AG08395 (cell line): Measurements from ENCODE around the gene RIN3.

Source experiments
- DNase-seq: peaks from one replicate; pipeline ENCODE4 v3.0.0; 2012; ENCODE audit warnings: mixed read lengths, low spot score

The RIN3 gene

DNA sequence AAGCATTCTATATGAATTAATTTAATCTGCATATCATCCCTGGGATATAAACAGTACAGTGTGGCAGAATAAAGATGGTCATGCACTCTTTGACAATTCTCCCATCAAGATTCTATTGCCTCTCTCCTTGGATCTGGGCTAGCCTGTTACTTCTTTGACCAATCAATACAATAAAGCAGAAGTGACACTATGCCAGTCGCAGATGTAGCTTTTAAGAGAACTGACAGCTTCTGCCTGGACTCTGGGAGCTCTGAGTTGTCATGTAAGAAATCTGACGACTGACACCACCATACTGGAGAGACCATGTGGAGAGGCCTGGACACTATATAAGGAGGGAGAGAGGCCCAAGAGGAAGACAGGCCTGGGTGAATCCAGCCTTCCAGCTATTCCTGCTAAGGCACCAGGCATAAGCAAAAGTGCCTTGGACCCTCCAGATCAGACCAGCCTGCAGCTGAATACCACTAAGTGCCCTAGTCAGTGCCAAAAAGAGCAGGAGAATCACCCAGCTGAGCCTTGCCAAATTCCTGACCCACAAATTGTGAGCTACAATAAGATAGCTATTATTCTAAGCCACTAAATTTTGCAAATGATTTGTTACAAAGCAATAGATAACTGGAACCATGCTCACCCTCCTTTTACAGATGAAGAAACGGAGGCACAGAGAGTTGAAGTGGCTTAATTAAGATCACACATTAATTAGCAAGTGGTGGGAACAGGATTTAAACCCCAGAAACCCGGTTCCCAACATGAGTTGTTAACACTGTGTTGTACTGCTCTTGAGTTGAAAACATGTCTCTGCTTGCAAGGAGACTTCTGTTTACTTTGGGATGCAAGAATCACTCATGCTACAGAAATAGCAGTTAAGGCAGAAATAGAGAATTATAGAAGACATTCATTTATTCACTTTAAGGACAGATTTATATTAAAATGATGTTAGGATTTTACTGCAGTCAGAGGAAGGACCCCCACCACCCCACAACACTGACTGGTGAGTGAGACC is 84.6 kb downstream of the RIN3 start:
- no peak for DNase-seq

DNA sequence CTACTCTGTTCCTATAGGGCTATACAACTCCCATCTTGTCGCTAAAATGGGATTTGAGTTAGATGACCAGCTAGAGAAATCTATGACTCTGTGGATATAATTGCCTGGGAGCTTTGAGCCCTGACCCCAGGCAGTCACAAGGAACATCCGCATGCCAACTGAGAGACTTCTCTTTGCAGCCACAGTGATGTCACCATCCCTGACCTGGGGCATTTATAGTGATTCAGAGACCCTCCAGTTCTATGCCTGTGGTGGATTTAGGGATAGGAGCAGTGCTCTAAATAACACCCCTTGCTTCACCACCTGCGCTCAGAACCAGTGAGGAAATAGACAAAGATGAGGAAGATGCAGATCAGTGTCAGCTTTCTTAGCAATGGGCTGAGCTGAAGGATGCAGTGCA is 86.2 kb downstream of the RIN3 start:
- DNase-seq: no peak

DNA sequence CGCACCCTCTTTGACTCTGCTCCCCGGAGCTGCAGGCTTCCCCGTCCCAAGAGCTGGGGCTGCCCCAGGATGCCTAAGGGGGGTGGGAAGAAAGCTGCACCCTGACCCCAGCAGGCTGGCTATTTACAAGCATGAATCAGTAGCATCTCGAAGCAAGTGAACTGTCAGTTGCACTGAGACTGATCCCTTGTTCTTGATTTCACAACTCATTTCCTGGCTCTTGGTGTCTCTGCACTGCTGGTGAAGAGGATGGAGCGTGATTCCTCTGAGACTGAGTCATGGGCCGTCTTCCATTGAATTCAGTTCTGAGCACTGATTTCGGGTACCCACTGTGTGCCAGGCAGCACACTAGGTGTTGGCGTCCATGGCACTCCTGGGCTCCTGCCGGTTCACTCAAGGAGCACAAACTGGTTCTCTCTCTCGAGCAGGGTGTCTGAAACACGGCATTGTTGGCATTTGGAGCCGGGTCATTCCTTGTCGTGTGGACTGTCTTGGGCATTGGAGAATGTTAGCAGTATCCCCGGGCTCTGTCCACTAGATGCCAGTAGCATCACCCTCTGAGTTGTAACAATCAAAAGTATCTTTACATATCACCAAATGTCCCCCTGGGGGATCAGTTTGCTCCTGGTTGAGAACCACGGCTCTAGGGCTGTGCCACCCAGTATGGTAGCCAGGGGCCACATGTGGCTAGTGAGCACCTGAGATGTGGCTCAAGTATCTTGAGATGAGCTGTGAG is 86.9 kb downstream of the RIN3 start:
- DNase-seq: peak; percentile 79

DNA sequence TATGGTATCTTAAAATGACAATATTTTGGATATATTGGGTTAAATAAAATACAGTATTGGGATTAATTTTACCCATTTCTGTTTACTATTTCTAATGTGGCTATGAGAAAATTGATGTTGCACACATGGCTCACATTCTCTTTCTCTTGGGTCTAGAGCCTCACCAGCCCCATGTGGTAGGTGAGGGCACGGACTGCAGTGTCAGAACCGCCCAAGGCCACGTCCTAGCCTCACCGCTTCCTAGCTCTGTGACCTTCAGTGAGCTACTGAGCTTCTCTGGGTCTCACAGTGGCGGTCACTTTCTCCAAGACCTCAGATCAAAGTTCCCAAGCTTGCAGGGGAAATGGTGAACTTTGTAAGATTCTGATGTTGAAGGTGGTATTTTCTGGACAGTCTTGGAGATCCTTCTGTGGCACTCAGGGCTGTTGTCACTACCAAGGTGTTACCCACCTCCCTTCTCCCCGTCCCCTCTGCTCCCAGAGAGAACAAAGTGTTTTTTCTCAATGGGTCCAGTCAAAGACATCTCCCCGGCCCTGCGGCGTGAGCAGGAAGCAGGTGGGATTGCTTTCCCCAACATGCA is 87.6 kb downstream of the RIN3 start:
- DNase-seq: no peak

DNA sequence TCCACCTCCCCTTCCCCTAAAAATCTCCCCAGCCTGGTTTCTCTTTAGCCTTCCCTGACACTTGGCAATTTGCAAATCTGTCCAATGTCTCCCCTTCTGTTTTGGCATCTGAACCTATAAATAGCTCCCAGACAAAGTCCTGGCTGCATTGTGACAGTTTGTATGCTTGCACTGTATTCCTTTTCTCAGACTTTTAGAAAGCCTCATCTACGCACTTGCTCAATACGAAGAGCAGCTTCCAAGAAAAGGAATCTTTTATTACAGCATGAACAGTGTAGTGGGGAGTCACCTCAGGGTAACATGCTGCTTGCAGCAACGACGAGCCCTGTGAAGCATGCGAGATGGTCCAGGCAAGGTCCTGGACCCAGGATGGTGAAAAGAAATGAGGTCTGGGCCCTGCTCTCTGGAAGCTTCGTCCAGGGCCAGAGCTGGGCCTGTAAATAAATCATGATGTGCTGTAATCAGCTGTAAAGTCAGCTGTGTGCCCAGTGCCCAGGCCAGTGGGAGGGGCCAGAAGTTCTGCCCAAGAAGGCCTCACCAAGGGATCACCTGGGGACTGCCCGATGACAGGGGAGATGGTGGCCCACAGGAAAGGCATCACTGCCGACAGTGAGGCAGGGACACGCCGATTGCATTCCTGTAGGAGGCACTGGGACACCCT is 88.3 kb downstream of the RIN3 start:
- DNase-seq: no peak

DNA sequence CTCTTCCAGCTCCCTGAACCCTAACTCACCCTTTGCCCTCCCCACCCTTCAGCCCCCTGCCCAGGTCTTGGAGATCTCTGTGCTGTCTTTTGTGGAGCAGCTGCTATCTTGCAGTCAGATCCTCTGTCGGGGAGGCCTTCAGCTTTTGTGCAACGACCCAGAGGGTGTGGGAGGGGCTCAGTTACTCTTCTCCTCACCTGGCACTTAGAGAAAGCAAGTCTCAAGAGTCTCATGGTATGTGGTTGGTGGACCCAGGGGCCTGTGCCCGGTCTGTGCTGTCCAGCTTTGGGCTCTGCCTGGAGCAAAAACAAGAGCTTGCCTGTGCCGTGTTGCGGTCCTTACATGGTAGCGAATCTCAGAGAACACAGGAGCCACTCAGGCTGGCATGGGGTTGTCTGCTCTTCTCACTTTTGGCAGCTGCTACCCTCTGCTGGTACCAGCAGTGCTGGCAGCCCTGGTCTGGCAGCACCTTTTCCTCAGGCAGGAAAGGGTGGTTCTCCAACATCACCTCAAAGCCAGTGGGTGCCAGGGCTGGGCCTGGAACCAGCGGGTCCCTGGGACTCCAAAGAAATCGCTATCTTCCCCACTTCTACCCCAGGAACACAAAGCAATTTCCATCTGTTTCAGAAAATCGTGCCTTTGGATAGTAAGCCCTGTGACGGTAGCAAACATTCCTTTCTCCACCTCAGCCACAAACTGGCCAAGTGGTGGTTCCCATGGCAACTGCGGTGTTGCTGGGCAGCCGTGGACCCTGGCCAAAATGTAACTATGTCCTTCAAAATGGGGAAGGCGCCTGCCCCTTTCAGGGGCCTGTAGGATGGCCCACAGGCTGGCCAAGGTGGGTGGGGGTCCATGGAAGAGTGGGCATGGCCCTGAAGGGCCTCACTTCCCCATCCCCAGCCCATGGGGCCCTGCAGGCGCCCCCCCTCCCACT is 90.0 kb downstream of the RIN3 start:
- peak; percentile 49 for DNase-seq

DNA sequence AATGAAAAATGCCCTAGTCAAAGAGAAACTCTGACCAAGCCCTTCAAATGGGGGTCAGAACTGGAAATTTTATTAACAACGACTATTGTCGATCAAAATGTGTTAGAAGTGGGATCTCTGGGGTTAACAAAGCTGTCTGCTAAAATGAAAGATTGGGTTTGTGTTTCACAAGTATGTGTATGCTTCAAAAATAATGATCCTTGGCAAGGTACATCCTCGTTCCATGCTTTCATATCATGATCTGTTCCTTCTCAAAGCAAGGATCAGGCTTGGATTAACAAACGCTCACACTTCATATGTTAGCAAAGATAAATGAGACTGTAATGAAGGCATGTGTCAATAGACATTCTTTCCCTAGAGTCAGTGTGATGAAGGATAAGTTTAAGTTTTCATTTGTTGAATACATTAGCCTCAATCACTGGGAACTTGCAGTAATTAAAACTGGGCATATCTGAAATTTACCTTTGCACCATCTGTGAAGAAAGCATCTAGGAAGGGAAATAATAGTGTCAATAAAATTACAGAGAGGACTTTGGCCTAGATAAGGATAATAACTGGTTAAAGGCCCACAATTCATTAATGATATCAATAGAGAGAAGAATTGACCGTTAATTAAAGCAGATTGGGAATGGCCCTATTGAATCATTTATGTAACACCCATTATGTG is 91.8 kb downstream of the RIN3 start:
- DNase-seq: no peak

DNA sequence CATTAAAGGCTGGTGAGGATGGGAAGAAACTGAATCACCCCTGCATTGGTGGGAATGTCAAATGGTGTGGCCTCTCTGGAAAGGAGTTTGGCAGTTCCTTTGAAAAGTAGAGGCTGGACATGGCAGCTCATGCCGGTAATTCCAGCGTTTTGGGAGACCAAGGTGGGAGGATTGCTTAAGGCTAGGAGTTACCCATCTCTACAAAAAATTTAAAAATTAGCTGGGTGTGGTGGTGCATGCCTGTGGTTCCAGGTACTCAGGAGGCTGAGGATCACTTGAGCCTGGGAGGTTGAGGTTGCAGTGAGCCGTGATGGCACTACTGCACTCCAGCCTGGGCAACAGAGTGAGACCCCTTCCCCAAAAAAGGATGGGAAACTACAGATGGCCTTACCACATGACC is 93.7 kb downstream of the RIN3 start:
- DNase-seq: no peak

DNA sequence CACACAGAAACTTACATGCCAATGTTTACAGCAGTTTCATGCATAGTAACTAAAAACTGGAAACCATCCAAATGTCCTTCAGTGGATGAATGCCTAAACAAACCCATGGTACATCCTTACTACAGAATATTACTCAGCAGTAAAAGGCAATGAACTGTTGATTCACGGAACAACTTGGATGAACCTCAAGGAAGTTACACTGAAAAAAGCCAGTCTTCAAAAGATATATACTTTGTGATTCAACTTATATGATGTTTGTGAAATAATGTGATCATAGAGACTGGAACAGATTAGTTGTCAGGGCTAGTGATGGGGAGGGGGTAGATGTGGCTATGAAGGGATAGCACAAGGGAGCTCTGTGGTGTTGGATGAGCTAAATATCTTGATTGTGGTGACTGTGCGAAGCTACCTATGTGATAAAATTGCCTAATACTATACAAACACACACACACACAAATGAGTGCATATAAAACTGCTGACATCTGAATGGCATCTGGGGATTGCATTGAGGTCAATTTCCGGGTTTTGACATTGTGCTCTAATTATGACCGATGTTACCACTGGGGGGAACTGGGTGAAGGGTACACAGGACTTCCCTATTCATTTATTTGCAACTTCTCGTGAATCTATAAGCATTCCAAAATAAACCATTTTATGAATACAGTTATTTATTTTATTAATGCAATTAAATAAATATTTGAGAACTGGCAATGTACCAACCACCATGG is 94.3 kb downstream of the RIN3 start:
- DNase-seq: peak; percentile 35

DNA sequence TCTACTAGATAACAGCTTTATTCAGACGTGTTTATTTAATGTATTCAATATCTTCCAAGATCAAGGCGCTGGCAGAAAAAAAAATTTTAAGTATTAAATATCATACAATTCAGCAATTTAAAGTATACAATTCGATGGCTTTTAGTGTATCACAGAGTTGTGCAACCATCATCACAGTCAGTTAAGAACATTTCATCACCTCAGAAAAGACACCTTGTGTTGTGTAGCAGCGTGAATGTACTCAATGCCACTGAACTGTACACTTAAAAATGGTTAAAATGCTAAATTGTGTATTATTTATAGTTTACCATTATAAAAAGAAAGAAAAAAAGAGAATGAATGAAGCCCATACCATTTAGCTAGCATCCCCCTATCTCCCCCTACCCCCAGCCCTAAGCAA is 96.4 kb downstream of the RIN3 start:
- DNase-seq: no peak

DNA sequence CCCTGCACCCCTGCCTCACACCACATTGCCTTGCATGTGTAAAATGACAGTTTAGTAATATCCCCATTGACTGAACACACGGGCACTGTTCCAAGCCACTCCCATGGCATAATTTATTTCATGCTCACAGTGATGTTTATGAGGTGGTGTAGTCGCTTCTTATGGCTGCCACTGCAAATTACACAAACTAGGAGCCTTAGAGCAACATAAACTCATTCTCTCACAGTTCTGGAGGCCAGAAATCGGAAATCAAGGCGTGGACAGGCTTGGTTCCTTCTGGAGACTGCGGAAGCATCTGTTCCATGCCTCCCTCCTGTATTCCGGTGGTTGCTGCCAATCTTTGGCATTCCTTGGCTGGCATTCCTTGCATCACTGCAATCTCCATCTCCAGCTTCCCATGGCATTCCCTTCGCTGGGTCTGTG is 97.3 kb downstream of the RIN3 start:
- no peak for DNase-seq

DNA sequence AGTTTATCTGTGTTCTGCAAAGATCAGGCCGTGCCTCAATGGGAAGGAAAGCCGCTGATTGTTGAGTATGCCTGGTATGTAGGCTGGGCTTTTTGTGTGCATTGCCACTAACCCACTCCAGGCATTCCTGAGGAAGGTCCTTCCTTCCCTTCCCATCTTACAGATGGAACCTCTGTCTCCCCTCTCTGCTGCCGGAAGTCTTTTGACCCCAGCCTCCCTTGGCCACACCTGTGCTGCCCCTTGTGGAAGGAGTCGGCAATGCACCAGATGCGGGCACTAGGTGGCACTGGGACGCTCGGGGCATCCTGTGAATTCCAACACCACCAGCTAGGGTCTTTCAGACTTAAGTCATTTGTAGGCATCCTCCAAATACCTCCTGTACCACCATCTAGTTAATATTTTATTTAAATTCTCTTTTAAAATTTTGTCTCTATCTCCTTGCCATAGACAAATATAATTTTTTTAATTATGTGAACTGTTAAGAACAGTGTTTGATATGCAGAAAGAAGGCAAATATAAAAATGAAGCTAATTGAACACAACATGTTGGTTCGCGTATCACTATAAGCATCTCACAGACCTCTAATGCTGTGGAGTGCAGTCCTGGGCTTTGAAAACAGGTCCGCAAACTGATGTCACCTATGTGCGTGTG is 99.6 kb downstream of the RIN3 start:
- no peak for DNase-seq

DNA sequence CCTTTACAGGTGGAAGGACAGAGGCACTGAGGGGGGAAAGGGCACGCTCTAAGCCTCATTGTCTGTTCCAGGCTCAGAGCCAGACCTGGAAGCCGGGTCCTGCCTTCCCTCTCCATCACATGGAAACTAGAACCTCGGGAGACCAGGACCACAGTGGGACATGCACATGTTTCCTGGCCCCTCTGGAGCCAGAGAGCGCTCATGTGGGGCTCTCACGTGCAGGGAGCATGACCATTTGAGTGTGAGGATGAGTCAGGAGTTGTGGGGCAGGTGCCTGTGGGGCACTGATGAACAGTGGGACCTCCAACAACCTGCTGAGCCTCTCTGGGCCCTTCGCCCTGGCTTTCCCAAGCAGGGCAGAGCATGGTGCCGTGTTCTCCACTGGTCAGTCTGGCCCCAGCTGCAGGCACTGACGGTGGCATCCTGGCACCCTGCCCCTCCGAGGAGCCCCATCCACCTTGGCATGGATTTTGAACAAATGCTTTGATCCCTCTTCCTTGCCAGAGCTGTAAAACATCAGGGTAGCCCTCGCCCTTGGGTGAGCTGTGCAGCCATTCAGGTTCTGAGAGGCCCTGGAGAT is 100.2 kb downstream of the RIN3 start:
- no peak for DNase-seq

DNA sequence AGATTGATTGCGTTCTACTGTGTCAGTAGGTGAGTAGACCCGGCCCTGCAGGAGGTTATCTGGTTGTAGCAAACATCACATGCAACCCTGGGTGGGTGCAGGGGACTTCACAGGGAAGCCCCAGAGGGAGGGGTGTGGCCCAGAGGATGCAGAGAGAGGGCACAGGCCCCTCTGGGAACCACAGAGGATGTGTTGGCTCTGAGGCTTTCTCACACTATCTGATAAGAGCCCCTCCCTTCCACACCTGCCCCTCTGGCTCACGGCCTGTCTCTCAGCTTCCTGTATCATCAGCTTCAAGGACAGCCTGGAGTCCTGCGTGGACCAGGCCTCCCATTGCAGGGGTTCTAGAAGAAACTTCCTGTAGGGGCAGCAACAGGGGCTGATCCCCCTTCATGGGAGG is 101.9 kb downstream of the RIN3 start:
- DNase-seq: no peak

DNA sequence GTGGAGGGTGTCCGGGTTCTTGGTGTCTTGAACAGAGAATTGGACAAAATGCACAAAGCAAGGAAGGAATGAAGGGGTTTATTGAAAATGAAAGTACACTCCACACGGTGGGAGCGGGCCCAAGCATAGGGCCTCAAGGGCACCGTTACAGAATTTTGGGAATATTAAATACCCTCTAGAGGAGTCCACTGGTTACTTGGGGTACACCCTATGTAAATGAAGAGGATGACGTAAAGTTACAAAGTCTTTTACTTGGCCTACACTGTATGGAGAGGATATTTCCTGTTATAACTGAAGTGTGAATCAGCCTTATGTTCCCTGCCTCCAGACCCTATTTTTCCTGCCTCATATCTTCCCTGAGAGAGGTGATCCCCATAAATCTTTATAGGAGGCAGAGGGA is 102.6 kb downstream of the RIN3 start:
- no peak for DNase-seq

DNA sequence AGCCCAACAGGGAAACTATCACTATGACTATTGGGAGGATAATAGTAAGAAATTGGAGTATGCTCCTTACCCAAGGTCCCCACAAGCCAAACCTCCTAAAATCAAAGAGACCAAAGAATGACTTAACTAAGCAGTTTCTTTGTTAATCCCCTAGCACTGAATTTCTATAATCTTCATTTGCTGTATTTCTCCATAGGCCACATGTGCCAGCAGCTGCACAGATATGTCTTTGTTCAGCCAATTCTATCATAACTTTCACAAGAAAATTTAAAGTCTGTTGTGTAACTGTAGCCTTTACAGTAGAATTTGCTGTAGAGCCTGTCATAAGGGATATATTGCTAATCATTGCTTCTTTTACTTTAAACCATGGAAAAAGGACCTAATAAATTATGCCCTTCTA is 104.0 kb downstream of the RIN3 start:
- no peak for DNase-seq

DNA sequence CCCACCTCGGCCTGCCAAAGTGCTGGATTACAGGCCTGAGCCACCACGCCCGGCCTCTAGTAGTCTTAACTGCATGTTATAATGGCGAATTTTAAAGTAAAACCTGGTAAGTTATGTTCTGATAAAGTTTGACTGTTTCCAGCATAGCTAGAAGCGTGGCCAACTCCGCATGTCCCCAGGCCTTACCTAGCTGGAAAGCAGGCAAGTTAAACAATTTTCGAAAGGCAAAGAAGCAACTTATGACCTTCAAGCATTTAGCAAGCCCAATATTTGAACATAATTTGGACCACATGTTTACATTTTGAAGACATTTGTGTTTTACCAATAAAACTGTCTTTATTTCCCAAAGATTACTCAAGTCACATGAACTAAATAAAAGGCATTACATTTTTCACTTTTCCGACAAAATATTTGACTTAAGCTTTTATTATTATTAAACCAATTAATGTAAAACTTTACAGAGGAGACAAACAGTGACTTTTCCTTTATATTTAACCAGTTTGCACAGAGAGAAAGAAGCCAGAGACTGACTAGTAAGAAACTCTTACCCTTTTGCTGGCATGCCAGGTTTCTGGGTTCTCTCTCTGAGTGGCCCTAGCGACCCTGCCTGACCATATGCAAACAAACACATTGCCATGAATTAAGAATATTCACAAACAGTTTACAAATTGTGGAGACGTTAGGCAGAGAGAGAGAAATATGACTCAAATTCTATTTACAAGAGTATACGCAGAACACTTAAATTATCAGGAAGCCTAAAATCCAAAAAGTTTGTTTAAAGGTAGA is 106.3 kb downstream of the RIN3 start:
- no peak for DNase-seq

DNA sequence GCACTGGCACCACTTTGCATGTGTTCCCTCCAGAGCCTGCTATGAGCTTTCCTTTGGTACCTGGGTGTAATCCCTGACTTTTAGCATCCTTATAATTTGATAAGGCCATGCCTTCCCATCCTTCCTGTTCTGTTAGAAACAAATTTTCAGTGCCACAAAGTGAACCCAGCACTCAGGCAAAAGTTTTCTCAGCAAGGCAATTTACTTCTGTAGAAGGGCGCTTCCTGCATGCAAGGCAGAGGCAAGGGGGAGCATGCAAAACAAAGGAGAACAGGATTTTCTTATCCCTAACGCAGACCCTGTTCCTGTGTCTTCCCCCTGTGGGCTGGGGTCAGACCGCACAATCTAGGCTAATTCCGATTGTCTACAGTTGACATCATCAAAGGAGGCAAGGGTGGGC is 108.7 kb downstream of the RIN3 start:
- DNase-seq: no peak
